Upper lobe of left lung (tissue), 4 donors: ENCODE data around the gene DOCK4.

Experiments
- EP300 ChIP-seq, 4 donors: sonication (generic); formaldehyde crosslinking; IDR thresholded peaks; one replicate each; pipeline ENCODE4 v1.5.1; 2017; ENCODE audit warnings: antibody characterized with exemption in 4 of 4, control low read depth in 2 of 4
- POLR2A ChIP-seq, 4 donors: fragments of 450-650 bp; IDR thresholded peaks; one replicate each; pipeline ENCODE4 v1.5.1; 2016 to 2017; ENCODE audit warnings: antibody characterized with exemption in 4 of 4, mild to moderate bottlenecking in 2 of 4
- TF ChIP-seq, protein P1 (sequence below), 6 experiments: fragments of 450-650 bp in 4 of 6; fragments of 200-600 bp in 2 of 6; sonication (generic) in 2 of 6; IDR thresholded peaks; one replicate each; pipeline ENCODE4 v1.5.1; 2016 to 2019; ENCODE audit warnings: antibody characterized with exemption in 6 of 6

DNA sequence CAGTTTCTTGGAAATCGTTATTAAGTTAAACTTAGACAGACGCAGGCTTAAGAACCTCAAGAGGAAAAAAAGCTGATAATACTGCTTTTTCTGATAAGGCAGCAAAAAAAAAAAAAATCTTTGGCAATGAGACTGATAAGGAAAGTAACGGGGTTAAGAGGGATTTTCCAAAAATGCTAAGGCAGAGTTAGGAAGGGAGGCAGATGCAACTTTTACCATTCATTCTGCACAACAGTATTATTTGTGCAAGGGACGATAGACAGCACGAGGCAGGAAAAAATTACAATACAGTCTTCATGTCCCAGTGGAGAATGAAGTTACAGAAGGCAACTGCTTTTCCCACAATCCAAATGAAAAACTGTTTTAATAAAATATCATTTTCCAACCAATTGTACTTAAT is 194.0 kb downstream of the DOCK4 start:
- TF ChIP-seq, protein P1, sequence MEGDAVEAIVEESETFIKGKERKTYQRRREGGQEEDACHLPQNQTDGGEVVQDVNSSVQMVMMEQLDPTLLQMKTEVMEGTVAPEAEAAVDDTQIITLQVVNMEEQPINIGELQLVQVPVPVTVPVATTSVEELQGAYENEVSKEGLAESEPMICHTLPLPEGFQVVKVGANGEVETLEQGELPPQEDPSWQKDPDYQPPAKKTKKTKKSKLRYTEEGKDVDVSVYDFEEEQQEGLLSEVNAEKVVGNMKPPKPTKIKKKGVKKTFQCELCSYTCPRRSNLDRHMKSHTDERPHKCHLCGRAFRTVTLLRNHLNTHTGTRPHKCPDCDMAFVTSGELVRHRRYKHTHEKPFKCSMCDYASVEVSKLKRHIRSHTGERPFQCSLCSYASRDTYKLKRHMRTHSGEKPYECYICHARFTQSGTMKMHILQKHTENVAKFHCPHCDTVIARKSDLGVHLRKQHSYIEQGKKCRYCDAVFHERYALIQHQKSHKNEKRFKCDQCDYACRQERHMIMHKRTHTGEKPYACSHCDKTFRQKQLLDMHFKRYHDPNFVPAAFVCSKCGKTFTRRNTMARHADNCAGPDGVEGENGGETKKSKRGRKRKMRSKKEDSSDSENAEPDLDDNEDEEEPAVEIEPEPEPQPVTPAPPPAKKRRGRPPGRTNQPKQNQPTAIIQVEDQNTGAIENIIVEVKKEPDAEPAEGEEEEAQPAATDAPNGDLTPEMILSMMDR (IDR thresholded peaks at IDR 0.05): no peak
- no peak for TF ChIP-seq POLR2A (IDR thresholded peaks at IDR 0.05)
- TF ChIP-seq EP300 (IDR thresholded peaks at IDR 0.05): no peak
